ENCODE results near the gene THSD7B. TPM values are rescaled to one million over a fixed set of nuclear protein-coding genes. Genes with fewer than 3 reads are reported as not detected.

THSD7B gene
- total RNA-seq, 1 donor from 2014 or later, result not detected

GRCh38 chr2:136894007-136894634 is 128.8 kb downstream of the THSD7B start:
- ChIA-PET POLR2A (no interaction called here), CTCF (no interaction called here)
- Mint-ChIP-seq H3K4me1 (no peaks in the 10 kb centered on the region), H3K36me3 (ENCODE audit: low read depth) (no peaks in the 10 kb centered on the region), H3K27me3 (no peaks in the 10 kb centered on the region), H3K4me3 (no peak overlapping the region), H3K27ac (no peak overlapping the region), H3K9me3 (peaks cover 4% of the 10 kb centered on the region)
- ATAC-seq (ENCODE audit: low read depth) (no peak), DNase-seq (no peak)
- TF ChIP-seq CTCF (IDR thresholded peaks at IDR 0.05), result no peak
- intact Hi-C loops (cut with micrococcal nuclease), result no loop called here

- POLR2A ChIA-PET, result no interaction called here
- Mint-ChIP-seq H3K9me3 (peaks cover 2% of the 10 kb centered on the region), H3K36me3 (ENCODE audit: low read depth) (no peaks in the 10 kb centered on the region), H3K27me3 (no peaks in the 10 kb centered on the region), H3K4me3 (no peak overlapping the region), H3K4me1 (no peaks in the 10 kb centered on the region), H3K27ac (no peak overlapping the region)
- TF ChIP-seq CTCF (IDR thresholded peaks at IDR 0.05), result no peak
- no peak for ATAC-seq (ENCODE audit: low read depth)
- CTCF ChIA-PET, result no interaction called here
- intact Hi-C loops (cut with micrococcal nuclease), result no loop called here
- DNase-seq, result no peak
These were observed 136.4 kb downstream of the THSD7B start for GRCh38 chr2:136901732-136902131.

GRCh38 chr2:136905779-136906178 is 140.4 kb downstream of the THSD7B start:
- Mint-ChIP-seq H3K9me3 (no peaks in the 10 kb centered on the region), H3K36me3 (ENCODE audit: low read depth) (no peaks in the 10 kb centered on the region), H3K4me1 (no peaks in the 10 kb centered on the region), H3K27me3 (no peaks in the 10 kb centered on the region), H3K4me3 (no peak overlapping the region), H3K27ac (no peak overlapping the region)
- no peak for TF ChIP-seq CTCF (IDR thresholded peaks at IDR 0.05)
- ATAC-seq (ENCODE audit: low read depth) (no peak), DNase-seq (no peak)
- CTCF ChIA-PET, result no interaction called here
- intact Hi-C loops (cut with micrococcal nuclease), result no loop called here
- POLR2A ChIA-PET, result no interaction called here

DNA sequence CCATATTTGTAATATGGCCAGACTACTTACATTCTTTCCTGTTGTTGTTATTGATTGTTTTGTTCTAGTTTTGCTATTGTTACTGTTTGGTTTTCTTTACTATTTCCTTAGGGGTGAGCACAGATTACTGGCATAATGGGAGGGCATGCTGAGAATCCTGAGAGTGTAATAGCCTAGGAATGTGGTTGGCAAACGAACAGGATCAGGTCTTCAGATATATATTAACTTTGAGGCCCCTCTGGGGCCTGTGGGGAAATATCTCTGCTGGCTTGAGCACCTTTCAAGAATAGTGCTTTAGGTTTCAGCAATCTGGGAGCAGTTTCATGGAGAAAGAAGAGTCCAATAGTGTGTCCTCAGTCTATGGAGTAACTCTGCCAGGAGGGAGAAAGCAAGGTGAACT is 144.4 kb downstream of the THSD7B start:
- no peak for TF ChIP-seq CTCF (IDR thresholded peaks at IDR 0.05)
- Mint-ChIP-seq H3K27ac (no peak overlapping the region), H3K4me1 (no peaks in the 10 kb centered on the region), H3K9me3 (no peaks in the 10 kb centered on the region), H3K27me3 (no peaks in the 10 kb centered on the region), H3K4me3 (no peak overlapping the region), H3K36me3 (ENCODE audit: low read depth) (no peaks in the 10 kb centered on the region)
- CTCF ChIA-PET, result no interaction called here
- ATAC-seq (ENCODE audit: low read depth) (no peak), DNase-seq (no peak)
- POLR2A ChIA-PET, result no interaction called here
- intact Hi-C loops (cut with micrococcal nuclease), result no loop called here

DNA sequence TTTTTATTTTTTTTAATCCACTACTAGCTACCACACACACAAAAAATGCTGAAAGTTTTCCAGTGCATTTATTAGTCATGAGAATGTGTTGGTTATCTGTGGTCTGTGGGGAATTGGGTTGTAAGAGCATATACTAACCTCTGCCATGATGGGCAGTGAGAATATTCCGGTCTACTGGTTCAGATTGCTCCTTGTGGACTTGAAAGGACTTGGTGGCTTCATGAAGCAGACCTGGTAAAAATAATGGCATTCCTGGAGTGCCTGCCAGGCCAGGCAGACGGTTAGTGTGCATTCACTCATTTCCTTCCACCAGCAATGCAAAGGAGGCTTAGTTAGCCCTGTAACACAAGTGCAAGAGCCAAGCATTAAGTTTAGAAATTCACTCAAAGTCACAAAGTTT is 150.8 kb downstream of the THSD7B start:
- Mint-ChIP-seq H3K9me3 (no peaks in the 10 kb centered on the region), H3K4me3 (no peak overlapping the region), H3K36me3 (ENCODE audit: low read depth) (no peaks in the 10 kb centered on the region), H3K27me3 (no peaks in the 10 kb centered on the region), H3K4me1 (no peaks in the 10 kb centered on the region), H3K27ac (no peak overlapping the region)
- no peak for TF ChIP-seq CTCF (IDR thresholded peaks at IDR 0.05)
- ChIA-PET CTCF (no interaction called here), POLR2A (no interaction called here)
- intact Hi-C loops (cut with micrococcal nuclease), result no loop called here
- ATAC-seq (ENCODE audit: low read depth), result no peak
- no peak for DNase-seq
